Medulla oblongata (tissue), 1 donor: ENCODE results near the gene TRIM26.
A peak's percentile ranks its signal among the peaks of the same experiment; 100 is the strongest.
"Not testable (repeated sequence)": the region's sequence is repeated elsewhere in the genome, so short reads cannot be mapped to it uniquely, and the experiment has no call there.

Experiments used
- DNase-seq: peaks from one replicate; pipeline ENCODE4 v3.0.0-alpha.2; 2015; ENCODE audit errors: extremely low spot score

TRIM26 gene

GRCh38 chr6:30212865-30213666 lies at the start of gene TRIM26:
TSS of gene TRIM26 (minus strand) at chr6:30213406. CDS start at chr6:30199103, 14,303 bp downstream.
- DNase-seq, result peak; percentile 99

- DNase-seq, result no peak
These were observed 46.9 kb upstream of the TRIM26 start for GRCh38 chr6:30260036-30260504.

GRCh38 chr6:30259140-30260035 lies 46.2 kb upstream of the TRIM26 start:
- DNase-seq, result peak; percentile 95

GRCh38 chr6:30258204-30258603 lies 45.0 kb upstream of the TRIM26 start:
- no peak for DNase-seq

GRCh38 chr6:30252417-30252816 lies 39.2 kb upstream of the TRIM26 start:
- DNase-seq, result not testable (repeated sequence)

- no peak for DNase-seq
These were observed 31.4 kb upstream of the TRIM26 start for GRCh38 chr6:30244560-30244959.

- no peak for DNase-seq
These were observed 25.1 kb upstream of the TRIM26 start for GRCh38 chr6:30238178-30238795.

- no peak for DNase-seq
These were observed 21.1 kb upstream of the TRIM26 start for GRCh38 chr6:30234356-30234755.

GRCh38 chr6:30231067-30231466 lies 17.9 kb upstream of the TRIM26 start:
- no peak for DNase-seq

GRCh38 chr6:30227763-30228487 lies 14.7 kb upstream of the TRIM26 start:
- no peak for DNase-seq

- no peak for DNase-seq
These were observed 14.1 kb upstream of the TRIM26 start for GRCh38 chr6:30227242-30227722.

- DNase-seq, result no peak
These were observed 10.1 kb upstream of the TRIM26 start for GRCh38 chr6:30223339-30223738.

GRCh38 chr6:30221956-30222355 lies 8.8 kb upstream of the TRIM26 start:
- not testable (repeated sequence) for DNase-seq

GRCh38 chr6:30221395-30221794 lies 8.2 kb upstream of the TRIM26 start:
- not testable (repeated sequence) for DNase-seq

GRCh38 chr6:30219244-30219643 lies 6.0 kb upstream of the TRIM26 start:
- DNase-seq, result peak; percentile 69

GRCh38 chr6:30216096-30216495 lies 2.9 kb upstream of the TRIM26 start:
- DNase-seq, result no peak

GRCh38 chr6:30214657-30214982 lies 1.4 kb upstream of the TRIM26 start:
- DNase-seq, result no peak

GRCh38 chr6:30213957-30214656 lies 901 bp upstream of the TRIM26 start:
- peak; percentile 83 for DNase-seq

GRCh38 chr6:30213667-30213956 lies 406 bp upstream of the TRIM26 start:
- DNase-seq, result no peak

GRCh38 chr6:30211899-30212298 lies 1.3 kb downstream of the TRIM26 start:
- DNase-seq, result no peak

- no peak for DNase-seq
These were observed 1.9 kb downstream of the TRIM26 start for GRCh38 chr6:30211306-30211705.
